GM21825 (cell line): ENCODE measurements around the gene NF2.

Experiments
- ATAC-seq: cut with Tn5 transposase; IDR thresholded peaks from one replicate; pipeline ENCODE4 v1.9.1; 2021; ENCODE audit warnings: mild to moderate bottlenecking, moderate library complexity; ENCODE audit not compliant: unreplicated experiment

Gene NF2

DNA sequence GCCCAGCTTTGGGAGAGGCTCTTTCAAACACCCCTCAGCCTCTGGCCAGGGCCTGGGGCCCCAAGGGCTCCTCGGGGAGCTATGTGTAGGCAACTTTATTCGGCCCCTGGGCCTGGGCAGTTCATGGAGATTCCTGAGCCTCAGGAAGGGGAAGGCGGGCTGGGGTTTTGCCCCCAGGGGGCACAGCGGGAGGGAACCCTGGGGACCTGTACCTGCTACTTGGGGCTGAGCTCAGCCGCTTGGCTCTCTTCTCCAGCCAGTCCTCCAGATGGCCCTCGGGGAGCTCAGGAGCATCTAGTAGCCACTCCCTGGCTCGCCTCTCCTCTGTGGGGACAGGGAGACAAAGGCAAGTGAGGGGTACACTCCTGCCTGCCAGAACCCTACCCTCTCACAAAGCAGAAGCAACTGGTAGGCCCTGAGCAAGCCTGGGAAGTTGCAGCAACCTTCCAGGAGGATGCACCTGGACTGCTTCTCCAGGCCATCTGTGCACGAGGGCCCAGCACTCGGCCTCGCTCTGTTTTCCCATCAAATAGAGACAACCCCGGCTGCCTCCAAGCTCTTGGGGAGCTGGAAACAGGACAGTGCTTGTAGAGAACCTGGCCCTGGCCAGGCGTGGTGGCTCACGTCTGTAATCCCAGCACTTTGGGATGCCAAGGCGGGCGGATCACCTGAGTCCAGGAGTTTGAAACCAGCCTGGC, 134.8 kb downstream of the NF2 start:
- ATAC-seq = no peak

DNA sequence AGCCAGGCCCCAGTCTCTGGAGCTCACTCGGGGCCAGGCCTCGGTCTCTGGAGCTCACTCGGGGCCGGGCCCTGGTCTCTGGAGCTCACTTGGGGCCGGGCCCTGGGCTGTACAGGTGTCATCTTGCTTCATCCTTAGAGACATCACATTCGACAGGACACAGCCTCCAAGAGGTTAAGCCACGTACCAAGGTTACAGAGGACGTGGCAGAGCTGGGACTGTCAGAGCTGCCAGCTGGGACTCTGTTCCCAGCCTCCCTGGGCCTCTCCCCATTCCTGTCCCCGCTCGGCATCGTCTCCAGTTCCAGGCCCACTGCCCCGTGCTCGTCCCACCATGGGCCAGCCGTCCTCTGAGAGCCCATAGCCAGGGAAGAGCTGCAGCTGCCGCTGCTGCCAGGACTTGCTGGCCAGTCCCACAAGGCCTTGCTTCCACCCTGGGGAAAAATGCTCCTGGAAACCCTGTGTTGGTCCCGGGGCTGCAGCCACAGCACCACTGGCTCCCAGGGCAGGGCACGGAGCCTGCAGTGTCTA, 136.0 kb downstream of the NF2 start:
- no peak for ATAC-seq

DNA sequence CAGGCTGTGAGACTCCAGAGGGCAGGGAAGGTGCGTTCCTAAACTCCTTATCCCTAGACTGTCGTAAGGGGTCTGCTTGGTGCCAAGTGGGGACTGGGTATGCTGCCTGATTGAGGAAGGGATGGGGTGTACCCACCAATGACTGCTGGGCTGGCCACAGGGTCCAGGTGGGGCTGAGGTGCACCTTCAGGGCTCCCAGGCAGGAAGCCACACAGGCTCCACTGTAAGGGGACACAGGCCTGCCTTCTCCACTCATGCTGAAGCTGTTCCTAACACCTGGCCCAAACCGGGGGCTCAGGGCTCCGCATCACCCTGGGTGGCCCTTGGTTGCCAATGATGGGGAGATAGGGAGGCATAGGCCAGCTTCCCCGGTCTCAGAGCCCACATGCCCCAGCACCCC, 136.8 kb downstream of the NF2 start:
- ATAC-seq = no peak

DNA sequence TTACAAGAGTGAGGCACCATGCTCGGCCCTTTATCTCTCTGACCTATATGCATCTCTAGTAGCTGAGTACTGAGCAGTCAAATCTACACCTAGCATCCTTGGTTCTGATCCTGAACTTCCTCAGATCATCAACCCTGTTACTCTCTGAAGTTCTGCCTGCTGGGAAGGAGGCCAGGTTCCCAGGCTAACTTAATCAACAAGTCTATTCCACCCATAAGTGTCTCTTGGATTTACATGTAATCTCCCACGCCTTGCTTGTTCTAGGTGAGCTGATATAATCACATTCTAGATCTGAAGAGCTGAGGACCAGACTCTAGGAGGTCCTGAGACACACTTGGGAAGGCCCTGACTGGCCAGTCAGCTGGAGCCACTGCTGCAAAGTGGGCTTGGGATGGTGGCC, 138.5 kb downstream of the NF2 start:
- ATAC-seq = no peak

GRCh38 chr22:29742326-29742725, 138.9 kb downstream of the NF2 start:
- ATAC-seq = no peak

DNA sequence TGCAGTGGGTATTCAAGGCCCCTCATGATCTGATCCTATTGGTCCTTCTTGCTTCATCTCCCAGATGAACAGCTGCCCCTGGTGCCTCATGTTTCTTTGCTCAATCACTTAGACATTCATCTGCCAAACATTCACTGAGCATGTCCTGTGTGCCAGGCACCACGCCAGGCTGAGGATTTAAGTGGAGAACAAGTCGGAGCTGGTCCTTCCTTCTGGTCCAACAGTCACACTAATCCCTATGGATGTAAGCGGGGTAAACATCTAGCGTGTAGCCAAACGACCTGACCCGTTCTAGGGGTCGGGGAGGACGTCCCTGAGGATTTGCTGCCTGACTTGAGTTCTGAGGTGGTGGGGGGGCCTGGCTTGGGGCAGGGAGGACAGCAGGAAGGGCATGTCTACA, 141.5 kb downstream of the NF2 start:
- no peak for ATAC-seq

- ATAC-seq = no peak
Measured at GRCh38 chr22:29747832-29748231, 144.4 kb downstream of the NF2 start.
